GM08714 (cell line): ENCODE data around the gene SH2D3C.

Source experiments
- H3K4me3 ChIP-seq: fragments of 200-500 bp; sonication (Bioruptor generic); 2 replicates; pipeline ENCODE4 v1.5.1; 2014; ENCODE audit warnings: mild to moderate bottlenecking, low read length, inconsistent platforms
- ZNF274 ChIP-seq: IDR thresholded peaks from 2 replicates; pipeline ENCODE4 v1.6.1; 2012; ENCODE audit warnings: mild to moderate bottlenecking, low read depth, low read length

The SH2D3C gene, protein sequence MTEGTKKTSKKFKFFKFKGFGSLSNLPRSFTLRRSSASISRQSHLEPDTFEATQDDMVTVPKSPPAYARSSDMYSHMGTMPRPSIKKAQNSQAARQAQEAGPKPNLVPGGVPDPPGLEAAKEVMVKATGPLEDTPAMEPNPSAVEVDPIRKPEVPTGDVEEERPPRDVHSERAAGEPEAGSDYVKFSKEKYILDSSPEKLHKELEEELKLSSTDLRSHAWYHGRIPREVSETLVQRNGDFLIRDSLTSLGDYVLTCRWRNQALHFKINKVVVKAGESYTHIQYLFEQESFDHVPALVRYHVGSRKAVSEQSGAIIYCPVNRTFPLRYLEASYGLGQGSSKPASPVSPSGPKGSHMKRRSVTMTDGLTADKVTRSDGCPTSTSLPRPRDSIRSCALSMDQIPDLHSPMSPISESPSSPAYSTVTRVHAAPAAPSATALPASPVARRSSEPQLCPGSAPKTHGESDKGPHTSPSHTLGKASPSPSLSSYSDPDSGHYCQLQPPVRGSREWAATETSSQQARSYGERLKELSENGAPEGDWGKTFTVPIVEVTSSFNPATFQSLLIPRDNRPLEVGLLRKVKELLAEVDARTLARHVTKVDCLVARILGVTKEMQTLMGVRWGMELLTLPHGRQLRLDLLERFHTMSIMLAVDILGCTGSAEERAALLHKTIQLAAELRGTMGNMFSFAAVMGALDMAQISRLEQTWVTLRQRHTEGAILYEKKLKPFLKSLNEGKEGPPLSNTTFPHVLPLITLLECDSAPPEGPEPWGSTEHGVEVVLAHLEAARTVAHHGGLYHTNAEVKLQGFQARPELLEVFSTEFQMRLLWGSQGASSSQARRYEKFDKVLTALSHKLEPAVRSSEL

GRCh38 chr9:127778280-127779135, at the start of gene SH2D3C:
TSS of gene SH2D3C (minus strand) at chr9:127778666. CDS start at chr9:127778627, 39 bp downstream.
- no peak for TF ChIP-seq ZNF274
- peak within 1 kb of the TSS; percentile 93 for H3K4me3 ChIP-seq

- TF ChIP-seq ZNF274: no peak
- no peak overlapping the region for H3K4me3 ChIP-seq
Measured at GRCh38 chr9:127826253-127826913, 47.9 kb upstream of the SH2D3C start.

DNA sequence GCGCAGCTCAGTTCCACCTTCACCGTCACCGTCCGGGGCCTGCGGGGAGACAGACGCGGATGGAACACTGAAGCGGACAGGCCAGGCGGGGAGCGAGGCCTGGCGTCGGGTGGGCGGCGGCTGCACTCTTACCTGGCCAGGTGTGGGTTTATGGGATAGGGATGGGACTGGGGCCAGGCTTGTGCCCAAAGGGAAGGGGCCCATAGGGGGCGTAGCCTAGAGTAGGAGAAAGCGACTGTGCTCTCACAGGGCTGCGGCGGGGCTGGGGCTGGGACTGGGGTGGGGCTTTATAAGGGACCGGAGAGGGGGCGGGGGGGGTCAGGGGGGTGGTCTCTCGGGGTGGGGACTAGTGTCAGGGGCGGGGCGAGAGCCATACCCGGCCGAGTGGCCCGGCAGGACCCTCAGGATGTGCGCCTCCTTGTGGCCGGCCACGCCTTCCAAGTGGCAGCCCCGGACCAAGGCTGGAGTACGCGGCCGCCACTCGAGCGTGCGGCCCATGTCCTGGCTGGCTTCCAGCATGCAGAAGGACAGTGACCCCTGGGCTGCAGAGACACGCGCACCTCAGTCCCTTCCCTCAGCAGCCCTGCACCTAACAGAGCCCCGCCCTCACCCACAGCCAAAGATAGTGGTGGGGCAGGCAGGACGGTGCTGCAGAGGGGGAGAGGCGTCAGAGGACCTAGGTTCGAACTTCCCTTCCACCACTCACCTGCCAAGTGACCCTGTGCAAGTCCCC, 47.0 kb upstream of the SH2D3C start:
- no peak for TF ChIP-seq ZNF274
- no peak overlapping the region for H3K4me3 ChIP-seq

DNA sequence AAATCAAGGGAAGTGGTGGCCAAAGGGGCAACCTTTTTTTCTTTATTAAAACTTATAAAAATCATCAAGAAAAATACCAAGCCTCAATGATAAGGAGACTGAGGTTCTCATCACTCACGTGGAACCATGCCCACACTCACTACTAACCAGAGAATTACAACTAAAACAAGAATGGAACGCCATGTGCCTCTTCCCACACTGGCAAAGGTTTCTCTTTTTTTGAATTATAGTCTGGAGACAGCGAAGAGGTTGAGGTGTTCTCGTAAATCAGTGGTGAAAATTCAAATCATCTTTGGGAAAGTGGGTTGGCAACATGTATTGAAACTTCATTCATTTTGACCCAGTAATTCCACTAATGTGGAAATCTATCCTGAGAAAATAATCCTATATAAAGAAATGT, 43.6 kb upstream of the SH2D3C start:
- TF ChIP-seq ZNF274: no peak
- H3K4me3 ChIP-seq: no peak overlapping the region

GRCh38 chr9:127818574-127818973, 40.1 kb upstream of the SH2D3C start:
- no peak overlapping the region for H3K4me3 ChIP-seq
- TF ChIP-seq ZNF274: no peak

GRCh38 chr9:127817881-127818434, 39.5 kb upstream of the SH2D3C start:
- no peak for TF ChIP-seq ZNF274
- no peak overlapping the region for H3K4me3 ChIP-seq

GRCh38 chr9:127816728-127817127, 38.3 kb upstream of the SH2D3C start:
- no peak for TF ChIP-seq ZNF274
- no peak overlapping the region for H3K4me3 ChIP-seq

DNA sequence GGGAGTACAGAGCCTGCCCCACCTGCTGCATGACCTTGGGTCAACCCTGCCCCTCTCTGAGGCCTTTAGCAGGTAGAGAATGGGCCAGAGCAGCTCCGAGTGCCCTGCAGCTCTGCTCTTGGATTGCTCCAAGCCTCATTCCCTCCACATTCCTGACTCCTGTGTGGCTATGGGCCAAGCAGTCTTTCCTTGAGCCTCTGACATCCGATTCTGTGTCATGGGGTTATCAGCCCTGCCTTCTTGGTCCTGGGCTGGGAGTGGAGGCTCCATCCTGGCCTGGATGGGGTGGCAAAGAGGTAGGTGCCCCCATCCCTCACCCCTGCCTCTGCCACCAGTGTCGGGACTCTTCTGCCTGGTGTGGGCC, 37.9 kb upstream of the SH2D3C start:
- no peak overlapping the region for H3K4me3 ChIP-seq
- TF ChIP-seq ZNF274: no peak

GRCh38 chr9:127815512-127816361, 37.3 kb upstream of the SH2D3C start:
- H3K4me3 ChIP-seq: no peak overlapping the region
- TF ChIP-seq ZNF274: no peak

DNA sequence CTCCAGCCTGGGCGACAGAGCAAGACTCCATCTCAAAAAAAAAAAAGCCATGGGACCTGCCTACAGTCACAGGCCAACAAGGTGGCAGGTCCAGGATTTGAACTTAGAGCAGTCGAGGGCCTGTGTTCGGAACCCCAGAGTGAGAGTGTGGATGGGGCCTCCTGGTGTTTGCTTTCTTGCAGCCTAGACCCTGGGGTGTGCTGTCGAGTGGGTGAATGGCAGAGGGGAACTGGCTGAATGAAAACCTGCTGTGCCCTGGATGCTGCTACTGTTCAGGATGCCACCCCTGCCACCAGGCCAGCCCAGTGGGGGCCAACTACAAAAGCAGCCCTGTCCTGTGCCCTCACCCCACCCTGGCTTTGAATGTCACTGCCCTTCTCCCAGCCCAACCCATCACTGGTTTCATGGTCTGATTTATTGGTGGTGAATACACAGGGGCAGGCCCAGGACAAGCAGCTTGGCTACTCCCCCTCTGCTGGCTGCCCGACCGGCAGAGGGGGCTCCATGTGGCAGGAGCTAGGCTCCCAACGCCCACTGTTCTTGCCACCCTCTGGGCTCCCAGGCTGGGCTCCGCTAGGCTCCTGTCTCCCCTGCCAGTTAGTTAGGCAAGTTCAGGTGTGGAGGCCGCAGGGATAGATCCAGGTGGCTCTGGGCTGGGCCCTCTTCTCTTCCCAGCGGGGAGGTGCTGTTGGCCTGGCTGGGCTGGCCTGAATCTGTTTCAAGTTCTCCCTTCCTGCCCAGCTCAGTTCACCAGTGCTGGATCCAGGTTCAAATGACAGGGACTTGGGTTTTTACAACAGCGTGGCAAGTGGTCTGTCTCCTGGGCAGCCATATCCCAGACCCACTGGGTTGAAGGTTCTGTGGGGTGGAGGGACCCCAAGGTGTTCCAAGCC, 36.4 kb upstream of the SH2D3C start:
- TF ChIP-seq ZNF274: no peak

GRCh38 chr9:127813686-127814226, 35.3 kb upstream of the SH2D3C start:
- TF ChIP-seq ZNF274: no peak

More for the DNA sequence above, 36.4 kb upstream of the SH2D3C start:
- H3K4me3 ChIP-seq: no peak overlapping the region

More at GRCh38 chr9:127813686-127814226, 35.3 kb upstream of the SH2D3C start:
- no peak overlapping the region for H3K4me3 ChIP-seq
